HCT116 (cell line): ENCODE data around the gene KRT7. TPM values are rescaled to one million over a fixed set of nuclear protein-coding genes. Genes with fewer than 3 reads are reported as not detected.

Experiments
- ATAC-seq: fragments of 200-7000 bp; cut with Tn5 transposase; 2 replicates; pipeline ENCODE4 v1.9.1; 2020; ENCODE audit warnings: mild to moderate bottlenecking, moderate library complexity
- BruUV-seq: library from RNA; stranded (reverse); fragments of 400-500 nt; replicated peaks from 2 replicates; lab custom pipeline; 2021; lab: Mats Ljungman, UMichigan
- CTCF ChIA-PET: fragments of 300-600 bp; sonication (Branson Sonifier 250); formaldehyde crosslinking; loops from one replicate; lab custom pipeline; 2021; ENCODE audit warnings: antibody characterized with exemption; lab: Charles Lee
- POLR2A ChIA-PET: fragments of 300-600, 350-600 bp; sonication (Branson Sonifier 250); formaldehyde crosslinking; loops from one replicate; lab custom pipeline; 2021; ENCODE audit warnings: antibody characterized with exemption; lab: Charles Lee
- RAD21 ChIA-PET, 2 experiments: fragments of 300-600 bp; sonication (Branson Sonifier 250); formaldehyde crosslinking; loops; one replicate each; lab custom pipeline; 2023; ENCODE audit warnings: low total read pairs in 2 of 2; ENCODE audit not compliant: uncharacterized antibody in 2 of 2, unreplicated experiment in 2 of 2, low non-redundant PET in 1 of 2; lab: Charles Lee
- DNase-seq: peaks from one replicate; pipeline ENCODE4 v3.0.0-alpha.2; 2010; ENCODE audit warnings: low read depth, low spot score
- H2AFZ ChIP-seq: fragments of 200-600 bp; shearing (Covaris generic), sonication (generic); 2 replicates; pipeline ENCODE4 v1.6.1; 2017; ENCODE audit warnings: low read depth, mixed run types, mixed read lengths, antibody characterized with exemption, low read length; ENCODE audit not compliant: poor library complexity, severe bottlenecking
- H3K27ac ChIP-seq: 2 replicates; pipeline ENCODE4 v1.5.1; 2012; ENCODE audit warnings: low read depth, low read length
- H3K27me3 ChIP-seq: fragments of 200-600 bp; sonication (generic); 2 replicates; pipeline ENCODE4 v1.6.1; 2016; ENCODE audit warnings: mixed run types, low read length, mixed read lengths; ENCODE audit not compliant: insufficient read depth
- H3K36me3 ChIP-seq, 2 experiments: fragments of 200-500 bp in 1 of 2; fragments of 200-600 bp in 1 of 2; sonication (Bioruptor generic) in 1 of 2; sonication (generic) in 1 of 2; 2 replicates each; pipeline versions ENCODE4 v1.5.1 to v1.6.1; 2014 to 2016; ENCODE audit warnings: low read length in 2 of 2, inconsistent platforms in 1 of 2, mixed read lengths in 1 of 2, mixed run types in 1 of 2; ENCODE audit not compliant: insufficient read depth in 2 of 2, control insufficient read depth in 1 of 2
- H3K4me1 ChIP-seq, 2 experiments: fragments of 200-600 bp in 1 of 2; sonication (generic) in 1 of 2; 2 replicates each; pipeline versions ENCODE4 v1.5.1 to v1.6.1; 2012 to 2017; ENCODE audit warnings: low read length in 2 of 2, inconsistent platforms in 1 of 2, mild to moderate bottlenecking in 1 of 2, mixed read lengths in 1 of 2, mixed run types in 1 of 2, moderate library complexity in 1 of 2; ENCODE audit not compliant: insufficient read depth in 2 of 2, control insufficient read depth in 1 of 2
- H3K4me2 ChIP-seq: fragments of 200-600 bp; sonication (generic); 2 replicates; pipeline ENCODE4 v1.6.1; 2017; ENCODE audit warnings: mixed run types, low read length, mixed read lengths
- H3K4me3 ChIP-seq, 2 experiments: fragments of 200-600 bp in 1 of 2; sonication (generic) in 1 of 2; replicated peaks in 1 of 2; 2 replicates each; pipeline ENCODE4 v1.5.1; 2011 to 2016; ENCODE audit warnings: low read length in 2 of 2, control low read depth in 1 of 2, low read depth in 1 of 2, mild to moderate bottlenecking in 1 of 2, mixed read lengths in 1 of 2, mixed run types in 1 of 2
- H3K79me2 ChIP-seq: fragments of 200-600 bp; sonication (generic); 2 replicates; pipeline ENCODE4 v1.6.1; 2017; ENCODE audit warnings: mild to moderate bottlenecking, mixed run types, low read length, moderate library complexity, mixed read lengths; ENCODE audit not compliant: insufficient read depth
- H3K9ac ChIP-seq: fragments of 200-600 bp; sonication (generic); 2 replicates; pipeline ENCODE4 v1.6.1; 2016; ENCODE audit warnings: low read length, mixed read lengths
- H3K9me2 ChIP-seq: fragments of 200-600 bp; sonication (generic), shearing (Covaris generic); 2 replicates; pipeline ENCODE4 v1.6.1; 2017; ENCODE audit warnings: mixed run types, mild to moderate bottlenecking, moderate library complexity; ENCODE audit not compliant: insufficient read depth
- H3K9me3 ChIP-seq, 2 experiments: fragments of 200-500 bp in 1 of 2; fragments of 200-600 bp in 1 of 2; sonication (Bioruptor generic) in 1 of 2; sonication (generic) in 1 of 2; 2 replicates each; pipeline ENCODE4 v1.6.1; 2014 to 2017; ENCODE audit warnings: low read length in 2 of 2, mixed read lengths in 2 of 2, inconsistent platforms in 1 of 2, low read depth in 1 of 2, mild to moderate bottlenecking in 1 of 2, mixed run types in 1 of 2, moderate library complexity in 1 of 2; ENCODE audit not compliant: control insufficient read depth in 1 of 2, insufficient read depth in 1 of 2
- H4K20me1 ChIP-seq: fragments of 200-600 bp; sonication (generic), shearing (Covaris generic); 2 replicates; pipeline ENCODE4 v1.6.1; 2017; ENCODE audit warnings: mixed run types, mild to moderate bottlenecking, moderate library complexity; ENCODE audit not compliant: insufficient read depth
- EGR1 ChIP-seq: IDR thresholded peaks from 2 replicates; pipeline ENCODE4 v1.6.1; 2012; ENCODE audit warnings: low read depth
- FOSL1 ChIP-seq: IDR thresholded peaks from 2 replicates; pipeline ENCODE4 v1.6.1; 2012; ENCODE audit warnings: low read depth
- POLR2A ChIP-seq: IDR thresholded peaks from 2 replicates; pipeline ENCODE4 v1.7.0; 2011; ENCODE audit warnings: borderline replicate concordance; ENCODE audit not compliant: insufficient read depth, insufficient read length; ENCODE audit errors: extremely low read depth
- TCF7L2 ChIP-seq: IDR thresholded peaks from 2 replicates; pipeline ENCODE4 v1.7.0; 2011; ENCODE audit warnings: borderline replicate concordance, inconsistent platforms; ENCODE audit not compliant: insufficient read depth, insufficient read length; ENCODE audit errors: extremely low read depth
- YY1 ChIP-seq: IDR thresholded peaks from 2 replicates; pipeline ENCODE4 v1.6.1; 2011; ENCODE audit warnings: low read length, low read depth, moderate library complexity, mild to moderate bottlenecking; ENCODE audit not compliant: insufficient replicate concordance; ENCODE audit errors: extremely low read depth
- ZBTB33 ChIP-seq: IDR thresholded peaks from 2 replicates; pipeline ENCODE4 v1.6.1; 2011; ENCODE audit warnings: mild to moderate bottlenecking, low read length, moderate library complexity; ENCODE audit not compliant: insufficient replicate concordance; ENCODE audit errors: extremely low read depth
- ZFX ChIP-seq: fragments of 450-650 bp; IDR thresholded peaks from 2 replicates; pipeline ENCODE4 v1.6.1; 2017
- intact Hi-C: fragments of 100-400 bp; cut with micrococcal nuclease; formaldehyde crosslinking; loops from 2 replicates; pipeline ENCODE4 v1.10.0; 2022
- total RNA-seq: library from RNA; stranded (reverse); gene quantifications from one replicate; pipeline ENCODE4 v1.2.1, GENCODE V29; 2021; ENCODE audit not compliant: unreplicated experiment
- TF ChIP-seq, protein P1 (sequence below): IDR thresholded peaks from 2 replicates; pipeline ENCODE4 v1.6.1; 2012
- TF ChIP-seq, protein P2 (sequence below): IDR thresholded peaks from 2 replicates; pipeline ENCODE4 v1.6.1; 2012

Gene KRT7
- total RNA-seq, 1 experiment from 2014 or later: 72.6 TPM

GRCh38 chr12:52201451-52201839 is 31.6 kb upstream of the KRT7 start:
- BruUV-seq: no TSS peak
- Histone ChIP-seq H3K9me2 (no peaks in the 10 kb centered on the region), H3K27ac (no peak overlapping the region), H2AFZ (no peak overlapping the region), H3K27me3 (no peaks in the 10 kb centered on the region), H3K4me3 (no peak overlapping the region), H4K20me1 (no peaks in the 10 kb centered on the region), H3K9me3 (no peaks in the 10 kb centered on the region), H3K36me3 (no peaks in the 10 kb centered on the region), H3K79me2 (no peaks in the 10 kb centered on the region), H3K9ac (no peak overlapping the region), H3K4me1 (peaks cover 20 to 69% of the 10 kb centered on the region in 2 experiments), H3K4me2 (no peak overlapping the region)
- DNase-seq: no peak
- intact Hi-C loops: no loop called here
- ChIA-PET CTCF (interaction anchor here (1.4 to 1.8 kb wide), 2 partner anchors 9 to 12 kb away, joined by 5 read pairs; no protein-coding TSS in a partner anchor), RAD21 (no interaction called here), POLR2A (interaction anchor here (1.1 to 1.5 kb wide), 4 partner anchors 9 to 704 kb away, joined by 3 to 5 read pairs (median 3); partner anchors contain the start of genes KRT8 and KRT80)
- TF ChIP-seq YY1 (no peak), TCF7L2 (no peak), FOSL1 (no peak), ZFX (no peak), EGR1 (no peak), ZBTB33 (no peak), POLR2A (no peak)
- TF ChIP-seq, protein P1, sequence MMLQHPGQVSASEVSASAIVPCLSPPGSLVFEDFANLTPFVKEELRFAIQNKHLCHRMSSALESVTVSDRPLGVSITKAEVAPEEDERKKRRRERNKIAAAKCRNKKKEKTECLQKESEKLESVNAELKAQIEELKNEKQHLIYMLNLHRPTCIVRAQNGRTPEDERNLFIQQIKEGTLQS: no peak
- TF ChIP-seq, protein P2, sequence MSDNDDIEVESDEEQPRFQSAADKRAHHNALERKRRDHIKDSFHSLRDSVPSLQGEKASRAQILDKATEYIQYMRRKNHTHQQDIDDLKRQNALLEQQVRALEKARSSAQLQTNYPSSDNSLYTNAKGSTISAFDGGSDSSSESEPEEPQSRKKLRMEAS: no peak
- ATAC-seq: no peak
